ENCODE results near the gene DDX23. TPM values are rescaled to one million over a fixed set of nuclear protein-coding genes. Genes with fewer than 3 reads are reported as not detected.
"Not testable (repeated sequence)": the region's sequence is repeated elsewhere in the genome, so short reads cannot be mapped to it uniquely, and the experiment has no call there.

The DDX23 gene
- total RNA-seq, 2 experiments from 2014 or later: 117 to 127 TPM

DNA sequence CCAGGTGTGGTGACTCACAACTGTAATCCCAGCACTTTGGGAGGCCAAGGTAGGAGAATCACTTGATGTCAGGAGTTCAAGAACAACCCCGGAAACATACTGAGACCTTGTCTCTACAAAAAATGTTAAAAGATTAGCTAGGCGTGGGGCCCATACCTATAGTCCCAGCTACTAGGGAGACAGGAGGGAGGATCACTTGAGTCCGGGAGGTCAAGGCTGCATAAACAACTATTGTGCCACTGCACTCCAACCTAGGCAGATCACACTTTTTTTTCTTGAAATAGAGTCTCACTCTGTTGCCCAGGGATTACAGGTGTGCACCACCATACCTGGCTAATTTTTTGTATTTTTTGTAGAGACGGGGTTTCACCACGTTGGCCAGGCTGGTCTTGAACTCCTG, 7.6 kb upstream of the DDX23 start:
- Mint-ChIP-seq H3K4me1 (peaks cover 14% of the 10 kb centered on the region), H3K36me3 (ENCODE audit: low read depth) (peaks cover 5% of the 10 kb centered on the region), H3K27me3 (peaks cover 18% of the 10 kb centered on the region), H3K27ac (no peak overlapping the region), H3K4me3 (no peak overlapping the region), H3K9me3 (no peaks in the 10 kb centered on the region)
- no peak for DNase-seq
- CTCF ChIA-PET: interaction anchor here (0.9 to 2.6 kb wide), 5 partner anchors 8 to 129 kb away, joined by 3 to 12 read pairs (median 6); partner anchors contain the start of gene DDX23
- POLR2A ChIA-PET: no interaction called here

DNA sequence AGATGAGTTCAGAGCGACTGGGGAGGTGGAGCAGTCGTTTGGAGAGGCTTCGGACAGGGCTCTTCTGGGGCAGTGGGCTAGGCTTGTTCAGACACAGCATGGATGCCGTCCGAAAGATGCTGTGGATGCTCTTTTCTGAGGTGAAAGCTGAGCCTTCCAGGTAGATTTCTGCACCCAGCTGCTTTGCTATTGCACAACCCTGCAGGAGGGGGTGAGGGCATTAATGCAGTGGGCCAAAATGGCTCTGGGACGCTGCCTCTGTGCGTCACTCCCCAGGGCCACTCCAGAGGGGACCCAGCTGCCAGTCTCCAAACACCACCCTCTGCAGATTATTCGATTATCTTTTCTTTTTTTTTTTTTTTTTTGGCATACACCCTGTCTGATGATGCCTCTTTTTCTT, 6.1 kb upstream of the DDX23 start:
- no peak for DNase-seq
- Mint-ChIP-seq H3K4me1 (peaks cover 10% of the 10 kb centered on the region), H3K9me3 (no peaks in the 10 kb centered on the region), H3K36me3 (ENCODE audit: low read depth) (peaks cover 5% of the 10 kb centered on the region), H3K27ac (no peak overlapping the region), H3K27me3 (peaks cover 3% of the 10 kb centered on the region), H3K4me3 (no peak overlapping the region)
- POLR2A ChIA-PET: interaction anchor here (0.9 kb wide), 1 partner anchor 140 kb away, joined by 3 read pairs; no protein-coding TSS in a partner anchor
- CTCF ChIA-PET: interaction anchor here (1.0 to 2.6 kb wide), 3 partner anchors 8 to 130 kb away, joined by 3 to 12 read pairs (median 3); no protein-coding TSS in a partner anchor

DNA sequence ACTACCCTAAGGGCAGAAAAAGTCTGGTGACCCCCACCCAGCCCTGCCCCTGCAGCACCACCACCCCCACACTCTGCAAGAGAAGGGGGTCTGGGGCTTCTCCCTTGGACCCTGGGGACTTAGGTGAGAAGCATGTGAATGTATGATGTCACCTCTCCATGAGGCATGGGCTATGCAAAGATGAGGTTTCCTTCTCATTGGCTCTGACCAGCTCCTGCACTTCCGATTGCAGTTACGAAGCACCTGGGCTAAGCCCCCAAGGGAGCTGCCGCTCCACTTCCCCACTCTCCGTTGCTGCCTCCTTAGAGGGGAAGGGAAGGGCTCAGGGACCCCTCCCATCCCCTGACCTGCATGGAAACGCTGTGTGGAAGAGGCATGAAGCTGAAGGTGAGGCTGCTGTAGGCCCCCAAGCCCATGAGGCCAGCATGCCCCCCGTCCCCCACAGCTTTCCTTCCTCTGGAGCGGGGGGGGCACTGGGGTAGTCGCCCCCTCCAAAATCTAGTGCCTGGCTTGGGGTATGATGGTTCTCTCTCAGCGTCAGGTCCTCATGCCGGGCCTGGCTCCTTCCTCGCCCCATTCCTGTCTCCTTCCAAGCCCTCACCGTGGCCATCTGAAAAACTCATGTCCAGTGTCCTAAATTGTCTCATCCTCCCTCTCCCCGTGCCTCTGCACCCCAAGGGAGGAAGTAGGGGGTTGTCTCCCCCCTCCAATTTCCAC, 5.5 kb upstream of the DDX23 start:
- POLR2A ChIA-PET: interaction anchor here (0.9 to 1.5 kb wide), 2 partner anchors 8 to 140 kb away, joined by 3 to 9 read pairs; partner anchors contain the start of gene RND1
- Mint-ChIP-seq H3K36me3 (ENCODE audit: low read depth) (peaks cover 5% of the 10 kb centered on the region), H3K27me3 (no peaks in the 10 kb centered on the region), H3K27ac (no peak overlapping the region), H3K4me3 (no peak overlapping the region), H3K9me3 (no peaks in the 10 kb centered on the region), H3K4me1 (peaks cover 16% of the 10 kb centered on the region)
- CTCF ChIA-PET: interaction anchor here (1.0 to 2.6 kb wide), 4 partner anchors 33 to 131 kb away, joined by 3 to 12 read pairs (median 10); no protein-coding TSS in a partner anchor
- DNase-seq: no peak

DNA sequence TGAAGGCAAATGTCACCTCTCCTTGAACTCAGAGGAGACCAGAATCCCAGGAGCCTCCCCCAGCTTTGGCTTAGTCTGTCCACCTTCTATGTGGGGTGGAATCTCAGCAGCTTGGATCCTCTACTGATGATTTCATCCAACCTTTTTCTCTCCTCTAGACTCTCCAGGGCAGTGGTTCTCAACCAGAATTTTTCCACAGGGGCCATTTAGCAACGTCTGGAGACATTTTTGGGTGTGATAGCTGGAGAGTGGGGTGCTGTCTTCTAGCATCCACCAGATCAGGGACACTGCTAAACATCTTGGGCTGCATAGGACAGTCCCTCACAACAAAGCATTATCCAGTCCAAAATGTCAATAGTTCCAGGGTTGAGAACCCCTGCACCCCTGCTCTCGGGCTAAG, 4.4 kb upstream of the DDX23 start:
- Mint-ChIP-seq H3K4me1 (peaks cover 18% of the 10 kb centered on the region), H3K27ac (no peak overlapping the region), H3K36me3 (ENCODE audit: low read depth) (peaks cover 9% of the 10 kb centered on the region), H3K4me3 (no peak overlapping the region), H3K27me3 (no peaks in the 10 kb centered on the region), H3K9me3 (no peaks in the 10 kb centered on the region)
- no peak for DNase-seq
- ChIA-PET CTCF (interaction anchor here (0.6 to 2.6 kb wide), 6 partner anchors 34 to 469 kb away, joined by 3 to 12 read pairs (median 4); no protein-coding TSS in a partner anchor), POLR2A (interaction anchor here (1.3 to 1.5 kb wide), 2 partner anchors 9 to 69 kb away, joined by 4 to 9 read pairs; partner anchors contain the start of genes FKBP11 and RND1)

DNA sequence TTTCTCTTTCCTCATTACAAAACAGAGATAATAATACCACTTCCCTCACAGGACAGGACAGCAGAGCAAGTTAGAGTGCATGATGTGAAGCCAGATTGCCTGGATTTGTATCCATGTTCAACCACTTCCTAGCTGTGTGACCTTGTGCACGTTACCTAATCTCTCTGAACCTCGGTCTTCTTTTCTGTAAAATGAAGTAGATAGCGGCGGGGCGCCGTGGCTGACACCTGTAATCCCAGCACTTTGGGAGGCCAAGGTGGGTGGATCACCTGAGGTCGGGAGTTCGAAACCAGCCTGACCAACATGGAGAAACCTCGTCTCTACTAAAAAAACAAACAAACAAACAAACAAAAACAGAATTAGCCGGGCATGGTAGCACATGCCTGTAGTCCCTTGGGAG, 3.0 kb upstream of the DDX23 start:
- H3K36me3 Mint-ChIP-seq (ENCODE audit: low read depth): peaks cover 17% of the 10 kb centered on the region
- not testable (repeated sequence) for H3K4me3 Mint-ChIP-seq, H3K9me3 Mint-ChIP-seq, H3K27me3 Mint-ChIP-seq, H3K27ac Mint-ChIP-seq, DNase-seq
- peaks cover 24% of the 10 kb centered on the region for H3K4me1 Mint-ChIP-seq
- ChIA-PET POLR2A (interaction anchor here (0.7 to 1.3 kb wide), 2 partner anchors 71 to 710 kb away, joined by 3 to 4 read pairs; partner anchors contain the start of gene FKBP11), CTCF (interaction anchor here (2.6 to 5.8 kb wide), 4 partner anchors 35 to 141 kb away, joined by 12 to 125 read pairs (median 53); no protein-coding TSS in a partner anchor)

DNA sequence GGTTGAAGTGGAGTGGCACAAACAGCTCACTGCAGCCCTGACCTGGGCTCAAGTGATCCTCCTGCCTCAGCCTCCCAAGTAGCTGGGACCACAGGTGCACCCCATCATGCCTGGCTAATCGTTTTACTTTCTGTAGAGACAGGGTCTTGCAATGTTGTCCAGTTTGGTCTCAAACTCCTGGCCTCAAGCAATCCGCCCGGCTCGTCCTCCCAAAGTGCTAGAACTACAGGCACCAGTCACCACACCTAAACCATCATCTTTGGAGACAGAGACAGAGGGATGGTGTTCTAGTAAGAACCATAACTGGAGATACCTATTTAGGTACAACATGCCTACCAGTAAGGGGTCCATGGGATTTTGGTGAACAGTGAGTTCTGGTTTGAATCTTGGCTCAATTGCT, 2.5 kb upstream of the DDX23 start:
- H3K36me3 Mint-ChIP-seq (ENCODE audit: low read depth): peaks cover 19% of the 10 kb centered on the region
- CTCF ChIA-PET: interaction anchor here (1.5 to 5.8 kb wide), 7 partner anchors 36 to 142 kb away, joined by 3 to 125 read pairs (median 43); partner anchors contain the start of gene FKBP11
- no peak overlapping the region for H3K27ac Mint-ChIP-seq
- no peaks in the 10 kb centered on the region for H3K27me3 Mint-ChIP-seq
- POLR2A ChIA-PET: interaction anchor here (0.7 to 4.9 kb wide), 3 partner anchors 12 to 711 kb away, joined by 3 to 69 read pairs (median 31); partner anchors contain the start of gene RND1
- no peaks in the 10 kb centered on the region for H3K9me3 Mint-ChIP-seq
- no peak overlapping the region for H3K4me3 Mint-ChIP-seq
- peaks cover 29% of the 10 kb centered on the region for H3K4me1 Mint-ChIP-seq
- no peak for DNase-seq

DNA sequence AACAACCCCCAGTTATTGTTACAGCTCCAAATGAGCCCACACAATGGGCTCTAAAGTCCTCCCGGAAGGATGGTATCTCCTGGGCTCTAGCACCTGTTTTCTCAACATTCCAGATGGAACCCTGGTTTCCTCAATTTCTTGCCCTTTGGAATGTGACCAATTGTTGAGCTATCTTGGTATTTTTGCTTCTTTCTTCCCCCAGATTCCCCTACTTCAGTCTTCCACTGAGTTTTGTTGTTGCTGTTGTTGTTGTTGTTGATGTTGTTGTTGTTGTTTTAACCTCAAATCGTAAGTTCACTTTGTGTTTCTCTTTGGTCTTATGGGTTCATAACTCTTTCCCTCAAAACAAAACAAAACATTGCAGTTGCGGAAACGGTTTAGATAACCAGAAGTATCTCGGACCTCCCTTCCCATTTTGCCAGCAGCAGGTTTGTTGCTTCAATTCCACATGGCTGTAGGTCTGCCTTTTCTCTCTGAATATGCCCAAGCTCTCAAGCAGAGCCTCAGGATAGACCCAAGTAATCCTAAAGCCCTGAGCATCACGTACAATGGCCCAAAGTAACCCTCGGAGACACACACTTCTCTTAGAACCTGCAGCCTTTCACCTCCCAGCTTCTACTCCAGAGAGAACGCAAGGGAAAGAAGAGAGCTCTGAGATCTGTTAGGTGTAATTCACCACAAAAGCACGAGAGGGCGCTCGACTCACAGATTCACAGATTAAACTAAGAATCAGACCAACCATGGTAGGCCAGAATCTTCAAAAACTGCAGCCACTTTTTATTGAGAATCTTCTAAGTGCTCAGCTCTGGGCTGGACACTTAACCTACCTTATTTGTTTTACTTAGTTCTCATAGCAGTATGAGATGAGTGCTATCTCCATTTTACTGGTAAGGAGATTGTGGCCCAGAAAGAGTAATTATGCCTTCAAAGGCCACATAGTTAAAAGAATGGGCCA, 1.0 kb upstream of the DDX23 start:
- DNase-seq: peak; percentile 91
- H3K27ac Mint-ChIP-seq: peak overlapping the region; percentile 98
- POLR2A ChIA-PET: interaction anchor here (0.7 to 4.9 kb wide), 41 partner anchors 9 to 470 kb away, joined by 3 to 69 read pairs (median 4); partner anchors contain the start of genes ARF3, CACNB3, FKBP11 and KANSL2
- no peaks in the 10 kb centered on the region for H3K27me3 Mint-ChIP-seq
- peaks cover 32% of the 10 kb centered on the region for H3K4me1 Mint-ChIP-seq
- no peaks in the 10 kb centered on the region for H3K9me3 Mint-ChIP-seq
- peak overlapping the region; percentile 98 for H3K4me3 Mint-ChIP-seq
- CTCF ChIA-PET: interaction anchor here (0.6 to 5.8 kb wide), 54 partner anchors 7 to 442 kb away, joined by 3 to 125 read pairs (median 5); partner anchors contain the start of genes ARF3, FKBP11, PRPH and RHEBL1
- peaks cover 24% of the 10 kb centered on the region for H3K36me3 Mint-ChIP-seq (ENCODE audit: low read depth)

DNA sequence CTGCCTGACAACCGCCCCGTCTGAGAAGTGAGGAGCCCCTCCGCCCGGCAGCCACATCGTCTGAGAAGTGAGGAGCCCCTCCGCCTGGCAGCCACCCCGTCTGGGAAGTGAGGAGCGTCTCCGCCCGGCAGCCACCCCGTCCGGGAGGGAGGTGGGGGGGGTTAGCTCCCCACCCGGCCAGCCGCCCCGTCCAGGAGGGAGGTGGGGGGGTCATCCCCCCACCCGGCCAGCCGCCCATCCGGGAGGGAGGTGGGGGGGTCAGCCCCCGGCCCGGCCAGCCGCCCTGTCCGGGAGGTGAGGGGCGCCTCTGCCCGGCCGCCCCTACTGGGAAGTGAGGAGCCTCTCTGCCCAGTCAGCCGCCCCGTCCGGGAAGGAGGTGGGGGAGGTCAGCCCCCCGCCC, 9.9 kb downstream of the DDX23 start:
- H3K36me3 Mint-ChIP-seq (ENCODE audit: low read depth): peaks cover 57% of the 10 kb centered on the region
- H3K4me1 Mint-ChIP-seq, POLR2A ChIA-PET, H3K27ac Mint-ChIP-seq, H3K4me3 Mint-ChIP-seq, CTCF ChIA-PET, DNase-seq, H3K27me3 Mint-ChIP-seq, H3K9me3 Mint-ChIP-seq: not testable (repeated sequence)

DNA sequence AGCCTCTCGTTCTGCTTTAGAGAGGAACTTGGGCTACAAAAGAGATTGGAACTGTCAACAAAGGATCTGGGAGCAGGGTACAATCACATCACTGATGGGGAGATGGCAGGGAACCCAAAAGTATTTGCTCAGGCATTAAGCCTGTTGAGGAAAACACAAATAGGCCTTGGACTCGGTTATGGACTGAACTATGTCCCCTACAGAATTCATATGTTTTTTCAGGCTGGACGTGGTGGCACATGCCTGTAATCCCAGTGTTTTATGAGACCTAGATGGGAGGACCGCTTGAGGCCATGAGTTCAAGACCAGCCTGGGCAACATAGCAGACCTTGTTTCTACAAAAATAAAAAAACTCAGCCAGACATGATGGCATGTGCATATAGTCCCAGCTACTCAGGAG, 13.9 kb downstream of the DDX23 start:
- H3K4me1 Mint-ChIP-seq: no peaks in the 10 kb centered on the region
- ChIA-PET CTCF (interaction anchor here (0.7 kb wide), 1 partner anchor 21 kb away, joined by 4 read pairs; no protein-coding TSS in a partner anchor), POLR2A (interaction anchor here (1.0 to 1.3 kb wide), 2 partner anchors 13 to 14 kb away, joined by 3 read pairs; partner anchors contain the start of gene DDX23)
- H3K36me3 Mint-ChIP-seq (ENCODE audit: low read depth): peaks cover 65% of the 10 kb centered on the region
- DNase-seq: no peak
- no peak overlapping the region for H3K27ac Mint-ChIP-seq
- no peaks in the 10 kb centered on the region for H3K27me3 Mint-ChIP-seq
- no peaks in the 10 kb centered on the region for H3K9me3 Mint-ChIP-seq
- H3K4me3 Mint-ChIP-seq: no peak overlapping the region

DNA sequence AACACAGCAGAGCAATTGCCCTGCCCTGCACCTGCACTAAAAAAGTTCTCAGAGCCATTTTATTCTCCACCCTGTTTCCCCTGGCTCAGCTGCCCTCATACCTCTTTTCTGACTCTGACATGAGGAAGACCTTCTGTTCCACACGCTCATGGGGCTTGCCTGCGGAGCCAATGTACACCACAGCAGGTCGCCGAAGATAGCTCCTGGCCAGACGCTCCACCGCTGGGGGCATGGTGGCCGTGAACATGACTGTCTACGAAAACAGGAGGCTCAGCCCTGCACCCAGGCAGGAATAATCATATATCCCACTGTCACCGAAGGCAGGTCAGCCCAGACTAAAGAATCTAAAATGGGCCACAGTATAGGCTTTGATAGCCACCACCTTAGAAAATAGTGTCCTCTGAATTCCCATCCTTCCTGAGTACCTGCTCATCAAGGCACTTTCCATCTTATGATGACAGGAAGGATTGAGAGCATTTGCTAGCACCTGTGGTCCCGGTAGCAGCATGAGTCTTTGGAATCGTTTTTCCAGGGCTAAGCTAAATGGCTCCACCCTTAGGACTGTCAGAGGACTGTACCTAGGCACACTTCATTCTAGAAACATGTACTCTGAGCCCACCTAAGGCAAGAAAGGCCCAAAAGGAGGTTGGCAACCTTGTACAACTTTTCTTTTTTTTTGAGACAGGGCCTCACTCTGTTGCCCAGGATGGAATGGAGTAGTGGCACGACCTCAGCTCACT, 19.5 kb downstream of the DDX23 start:
- POLR2A ChIA-PET: interaction anchor here (1.3 kb wide), 1 partner anchor 19 kb away, joined by 3 read pairs; the partner anchor contains the start of gene DDX23

DNA sequence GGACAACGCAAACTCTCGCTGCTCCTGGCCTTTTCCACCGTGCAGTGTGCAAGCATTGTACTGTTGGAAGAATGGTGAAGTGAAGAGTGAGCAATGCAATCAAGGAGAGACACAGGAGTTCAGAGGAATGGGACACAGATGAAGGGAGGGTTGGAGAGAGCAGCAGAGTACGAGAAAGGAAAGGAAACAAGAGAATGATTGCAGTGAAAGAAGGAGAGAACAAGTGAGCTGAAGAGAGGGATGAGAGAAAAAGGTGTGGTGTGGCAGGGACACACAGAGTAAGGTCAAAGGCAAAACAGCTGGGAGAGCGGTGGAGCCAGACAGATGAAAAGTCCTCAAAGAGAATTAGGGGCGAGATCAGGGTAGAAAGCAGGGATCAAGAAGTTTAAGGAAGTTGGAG, 20.7 kb downstream of the DDX23 start:
- DNase-seq: no peak
- Mint-ChIP-seq H3K4me1 (no peaks in the 10 kb centered on the region), H3K27me3 (no peaks in the 10 kb centered on the region), H3K4me3 (no peak overlapping the region), H3K27ac (peak overlapping the region; percentile 0), H3K36me3 (ENCODE audit: low read depth) (peaks cover 62% of the 10 kb centered on the region), H3K9me3 (no peaks in the 10 kb centered on the region)
- POLR2A ChIA-PET: interaction anchor here (1.3 to 2.9 kb wide), 2 partner anchors 12 to 20 kb away, joined by 3 to 8 read pairs; partner anchors contain the start of genes CACNB3 and DDX23
- CTCF ChIA-PET: interaction anchor here (2.3 kb wide), 1 partner anchor 21 kb away, joined by 6 read pairs; the partner anchor contains the start of gene DDX23

More for the DNA sequence above, 19.5 kb downstream of the DDX23 start:
- H3K4me3 Mint-ChIP-seq: no peak overlapping the region
- no peaks in the 10 kb centered on the region for H3K27me3 Mint-ChIP-seq
- DNase-seq: no peak
- no peak overlapping the region for H3K27ac Mint-ChIP-seq
- no peaks in the 10 kb centered on the region for H3K4me1 Mint-ChIP-seq
- no peaks in the 10 kb centered on the region for H3K9me3 Mint-ChIP-seq
- CTCF ChIA-PET: interaction anchor here (2.3 kb wide), 1 partner anchor 20 kb away, joined by 6 read pairs; the partner anchor contains the start of gene DDX23
- peaks cover 75% of the 10 kb centered on the region for H3K36me3 Mint-ChIP-seq (ENCODE audit: low read depth)

All from activated CD4-positive, alpha-beta memory T cell treated with anti-CD3 and anti-CD28 coated beads, Interleukin-2, amount 10 ng/mL, durations not matched to agents 7 days and 5 days (primary cell).